DOHH2 (cell line): ENCODE data around the gene STRA8.

Experiments
- EZH2phosphoT487 ChIP-seq: fragments of 200-600 bp; sonication (generic); IDR thresholded peaks from 2 replicates; pipeline ENCODE4 v1.6.1; 2017; ENCODE audit warnings: borderline replicate concordance, mild to moderate bottlenecking, antibody characterized with exemption, low read length, moderate library complexity, mixed read lengths
- TF ChIP-seq, protein P1 (sequence below): fragments of 200-600 bp; sonication (generic); IDR thresholded peaks from one replicate; pipeline ENCODE4 v1.5.1; 2014; ENCODE audit warnings: antibody characterized with exemption, mild to moderate bottlenecking, low read depth, low read length; ENCODE audit not compliant: poor library complexity, severe bottlenecking

DNA sequence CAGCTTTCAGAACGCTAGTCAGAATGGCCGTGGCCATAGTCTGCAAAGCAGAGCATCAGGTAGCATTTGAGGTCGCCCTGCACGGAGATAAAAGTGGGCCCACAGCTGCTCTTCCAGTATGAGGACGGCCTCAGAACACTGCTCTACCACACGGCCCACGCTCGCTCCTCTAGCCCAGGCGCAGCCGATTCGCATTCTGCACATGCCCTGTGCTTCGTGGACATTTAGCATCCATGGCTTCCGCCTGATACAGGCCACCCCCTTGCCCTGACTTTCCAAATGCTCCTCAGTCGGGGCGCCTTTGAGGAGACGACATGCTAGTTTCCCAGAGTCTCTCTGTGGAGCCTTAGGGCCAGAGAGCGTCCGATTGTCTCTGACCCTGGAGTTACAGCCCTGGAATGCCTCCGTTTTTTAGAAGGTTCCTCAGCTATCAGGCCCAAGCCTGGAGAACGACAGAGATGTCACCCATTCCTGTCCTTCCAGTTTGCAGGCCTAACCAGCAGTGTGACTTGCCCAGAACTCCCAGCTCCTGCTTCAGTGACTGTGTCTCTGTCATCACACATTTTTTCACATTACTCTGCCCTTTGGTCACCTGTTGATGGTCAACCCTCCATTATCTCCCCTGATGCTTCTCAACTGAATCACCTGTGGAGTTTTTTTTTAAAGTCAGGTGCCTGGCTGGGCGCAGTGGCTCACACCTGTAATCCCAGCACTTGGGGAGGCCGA, 14.3 kb downstream of the STRA8 start:
- TF ChIP-seq, protein P1, sequence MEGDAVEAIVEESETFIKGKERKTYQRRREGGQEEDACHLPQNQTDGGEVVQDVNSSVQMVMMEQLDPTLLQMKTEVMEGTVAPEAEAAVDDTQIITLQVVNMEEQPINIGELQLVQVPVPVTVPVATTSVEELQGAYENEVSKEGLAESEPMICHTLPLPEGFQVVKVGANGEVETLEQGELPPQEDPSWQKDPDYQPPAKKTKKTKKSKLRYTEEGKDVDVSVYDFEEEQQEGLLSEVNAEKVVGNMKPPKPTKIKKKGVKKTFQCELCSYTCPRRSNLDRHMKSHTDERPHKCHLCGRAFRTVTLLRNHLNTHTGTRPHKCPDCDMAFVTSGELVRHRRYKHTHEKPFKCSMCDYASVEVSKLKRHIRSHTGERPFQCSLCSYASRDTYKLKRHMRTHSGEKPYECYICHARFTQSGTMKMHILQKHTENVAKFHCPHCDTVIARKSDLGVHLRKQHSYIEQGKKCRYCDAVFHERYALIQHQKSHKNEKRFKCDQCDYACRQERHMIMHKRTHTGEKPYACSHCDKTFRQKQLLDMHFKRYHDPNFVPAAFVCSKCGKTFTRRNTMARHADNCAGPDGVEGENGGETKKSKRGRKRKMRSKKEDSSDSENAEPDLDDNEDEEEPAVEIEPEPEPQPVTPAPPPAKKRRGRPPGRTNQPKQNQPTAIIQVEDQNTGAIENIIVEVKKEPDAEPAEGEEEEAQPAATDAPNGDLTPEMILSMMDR = no peak
- TF ChIP-seq EZH2phosphoT487 = no peak
